Measurements from ENCODE around the gene RSPH9.
A peak's percentile ranks its signal among the peaks of the same experiment; 100 is the strongest.
"Not testable (repeated sequence)": the region's sequence is repeated elsewhere in the genome, so short reads cannot be mapped to it uniquely, and the experiment has no call there.

The RSPH9 gene

GRCh38 chr6:43629104-43629504, 15.7 kb upstream of the RSPH9 start, which contains the start of gene GTPBP2:
Gene GTPBP2 (minus strand): TSS chr6:43629264. CDS start chr6:43629162, 102 bp downstream.
- peak; percentile 99 for DNase-seq

GRCh38 chr6:43629505-43630300, 15.1 kb upstream of the RSPH9 start:
- peak; percentile 95 for DNase-seq

GRCh38 chr6:43630980-43631619, 13.7 kb upstream of the RSPH9 start:
- DNase-seq, result no peak

GRCh38 chr6:43633002-43633401, 11.8 kb upstream of the RSPH9 start:
- DNase-seq, result not testable (repeated sequence)

GRCh38 chr6:43634702-43635303, 10.0 kb upstream of the RSPH9 start:
- DNase-seq, result no peak

- peak; percentile 56 for DNase-seq
These were observed 9.2 kb upstream of the RSPH9 start, which contains the start of gene MAD2L1BP for GRCh38 chr6:43635387-43636307. Gene MAD2L1BP (plus strand): TSS chr6:43635840. CDS start chr6:43635876, 36 bp downstream.

GRCh38 chr6:43636308-43636659, 8.6 kb upstream of the RSPH9 start:
- no peak for DNase-seq

GRCh38 chr6:43639984-43640800, 4.6 kb upstream of the RSPH9 start:
- DNase-seq, result no peak

- no peak for DNase-seq
These were observed 753 bp downstream of the RSPH9 start for GRCh38 chr6:43645613-43645964.

- no peak for DNase-seq
These were observed 2.8 kb downstream of the RSPH9 start for GRCh38 chr6:43647613-43648012.

- DNase-seq, result no peak
These were observed 3.4 kb downstream of the RSPH9 start for GRCh38 chr6:43648248-43648647.

- not testable (repeated sequence) for DNase-seq
These were observed 8.0 kb downstream of the RSPH9 start for GRCh38 chr6:43652822-43653221.

- DNase-seq, result no peak
These were observed 12.5 kb downstream of the RSPH9 start for GRCh38 chr6:43657221-43657802.

GRCh38 chr6:43658161-43658560, 13.3 kb downstream of the RSPH9 start:
- no peak for DNase-seq

GRCh38 chr6:43662948-43663347, 18.1 kb downstream of the RSPH9 start:
- not testable (repeated sequence) for DNase-seq

- no peak for DNase-seq
These were observed 20.5 kb downstream of the RSPH9 start for GRCh38 chr6:43665376-43665775.

- DNase-seq, result no peak
These were observed 21.5 kb downstream of the RSPH9 start for GRCh38 chr6:43666196-43666920.

- peak; percentile 4 for DNase-seq
These were observed 22.7 kb downstream of the RSPH9 start for GRCh38 chr6:43667245-43668150.

- no peak for DNase-seq
These were observed 23.6 kb downstream of the RSPH9 start for GRCh38 chr6:43668151-43669028.
